CD8-positive, alpha-beta memory T cell (primary cell): Measurements from ENCODE around the gene GRID2. TPM values are rescaled to one million over a fixed set of nuclear protein-coding genes. Genes with fewer than 3 reads are reported as not detected.
"Not testable (repeated sequence)": the region's sequence is repeated elsewhere in the genome, so short reads cannot be mapped to it uniquely, and the experiment has no call there.

Source experiments
- CTCF ChIA-PET: fragments of 350-600 bp; sonication (Branson Sonifier 250); formaldehyde crosslinking; loops from one replicate; lab custom pipeline; 2021; ENCODE audit warnings: antibody characterized with exemption; lab: Charles Lee
- POLR2A ChIA-PET: fragments of 350-600 bp; sonication (Branson Sonifier 250); formaldehyde crosslinking; loops from one replicate; lab custom pipeline; 2021; ENCODE audit warnings: antibody characterized with exemption; lab: Charles Lee
- DNase-seq, 5 donors: peaks; one replicate each; pipeline versions ENCODE4 v3.0.0 to v3.0.0-alpha.2; 2020 to 2022; ENCODE audit warnings: mixed read lengths in 1 of 5
- H3K27ac ChIP-seq: one replicate; pipeline ENCODE4 v1.7.0; 2013; ENCODE audit warnings: low read depth, mild to moderate bottlenecking, low read length, moderate library complexity
- H3K27me3 ChIP-seq: 2 replicates; pipeline ENCODE4 v1.7.0; 2013; ENCODE audit warnings: low read length, mild to moderate bottlenecking; ENCODE audit not compliant: insufficient read depth, poor library complexity, severe bottlenecking
- H3K36me3 ChIP-seq: 2 replicates; pipeline ENCODE4 v1.7.0; 2013; ENCODE audit warnings: mild to moderate bottlenecking, low read length, moderate library complexity; ENCODE audit not compliant: insufficient read depth
- H3K4me1 ChIP-seq: 2 replicates; pipeline ENCODE4 v1.7.0; 2013; ENCODE audit warnings: mild to moderate bottlenecking, low read length, moderate library complexity; ENCODE audit not compliant: insufficient read depth
- H3K4me3 ChIP-seq: 2 replicates; pipeline ENCODE4 v1.7.0; 2013; ENCODE audit warnings: mild to moderate bottlenecking, low read length
- H3K9me3 ChIP-seq: 2 replicates; pipeline ENCODE4 v1.7.0; 2013; ENCODE audit warnings: mild to moderate bottlenecking, low read length
- H3K27ac Mint-ChIP-seq, 8 donors: one replicate each; pipeline ENCODE4 v1.8.0; 2020 to 2021; ENCODE audit warnings: mixed read lengths in 8 of 8, mild to moderate bottlenecking in 6 of 8, inconsistent platforms in 3 of 8, moderate library complexity in 3 of 8
- H3K27me3 Mint-ChIP-seq, 2 donors: one replicate each; pipeline ENCODE4 v1.8.0; 2020 to 2021; ENCODE audit warnings: mixed read lengths in 2 of 2, mild to moderate bottlenecking in 1 of 2, moderate library complexity in 1 of 2
- H3K36me3 Mint-ChIP-seq, 3 donors: one replicate each; pipeline ENCODE4 v1.8.0; 2020 to 2021; ENCODE audit warnings: mixed read lengths in 3 of 3, inconsistent platforms in 1 of 3, mild to moderate bottlenecking in 1 of 3
- H3K4me1 Mint-ChIP-seq, 3 donors: one replicate each; pipeline ENCODE4 v1.8.0; 2020 to 2021; ENCODE audit warnings: mixed read lengths in 3 of 3, inconsistent platforms in 1 of 3, mild to moderate bottlenecking in 1 of 3
- H3K4me3 Mint-ChIP-seq, 7 donors: one replicate each; pipeline ENCODE4 v1.8.0; 2020 to 2021; ENCODE audit warnings: mixed read lengths in 7 of 7, mild to moderate bottlenecking in 6 of 7, moderate library complexity in 4 of 7, inconsistent platforms in 2 of 7
- H3K9me3 Mint-ChIP-seq, 5 donors: one replicate each; pipeline ENCODE4 v1.8.0; 2020 to 2022; ENCODE audit warnings: mixed read lengths in 5 of 5, mild to moderate bottlenecking in 3 of 5, moderate library complexity in 2 of 5, inconsistent platforms in 1 of 5
- polyA plus RNA-seq: library from polyadenylated mRNA; unstranded; fragments of 300-500 nt; fragmentation: Illumina TruSeq; gene quantifications from one replicate; pipeline ENCODE4 v1.2.3, GENCODE V29; 2021
- total RNA-seq, 2 experiments: library from RNA; stranded (reverse); gene quantifications; one replicate each; pipeline ENCODE4 v1.2.3, GENCODE V29; 2021

Gene GRID2
- total and polyA plus RNA-seq, 3 experiments from 2014 or later = not detected

- Mint-ChIP-seq H3K27me3 (no peaks in the 10 kb centered on the region), H3K27ac (no peak overlapping the region), H3K4me1 (no peaks in the 10 kb centered on the region), H3K4me3 (no peak overlapping the region), H3K36me3 (no peaks in the 10 kb centered on the region), H3K9me3 (peaks cover 0 to 31% (median 3%) of the 10 kb centered on the region in 5 donors)
- CTCF ChIA-PET = no interaction called here
- Histone ChIP-seq H3K4me3 (no peak overlapping the region), H3K4me1 (no peaks in the 10 kb centered on the region), H3K27ac (no peak overlapping the region), H3K36me3 (no peaks in the 10 kb centered on the region), H3K9me3 (no peaks in the 10 kb centered on the region), H3K27me3 (no peaks in the 10 kb centered on the region)
- no peak for DNase-seq
- POLR2A ChIA-PET = no interaction called here
These were observed 995.4 kb downstream of the GRID2 start for GRCh38 chr4:93299118-93299517.

GRCh38 chr4:93300780-93301555, 997.2 kb downstream of the GRID2 start:
- H3K4me3 Mint-ChIP-seq, H3K4me1 Mint-ChIP-seq, H3K9me3 ChIP-seq, H3K36me3 Mint-ChIP-seq, H3K27me3 ChIP-seq, CTCF ChIA-PET, POLR2A ChIA-PET, H3K4me1 ChIP-seq, H3K27ac ChIP-seq, H3K36me3 ChIP-seq, H3K4me3 ChIP-seq, H3K27ac Mint-ChIP-seq, DNase-seq, H3K27me3 Mint-ChIP-seq: not testable (repeated sequence)
- H3K9me3 Mint-ChIP-seq = peaks cover 0 to 26% (median 4%) of the 10 kb centered on the region in 5 donors

GRCh38 chr4:93302310-93302709, 998.5 kb downstream of the GRID2 start:
- Histone ChIP-seq H3K4me3 (no peak overlapping the region), H3K9me3 (no peaks in the 10 kb centered on the region), H3K4me1 (no peaks in the 10 kb centered on the region), H3K27ac (no peak overlapping the region), H3K27me3 (no peaks in the 10 kb centered on the region), H3K36me3 (no peaks in the 10 kb centered on the region)
- ChIA-PET CTCF (no interaction called here), POLR2A (no interaction called here)
- no peak overlapping the region for H3K4me3 Mint-ChIP-seq
- H3K27ac Mint-ChIP-seq = no peak overlapping the region
- no peaks in the 10 kb centered on the region for H3K27me3 Mint-ChIP-seq
- peaks cover under 1 to 17% (median 4%) of the 10 kb centered on the region in 5 donors for H3K9me3 Mint-ChIP-seq
- no peaks in the 10 kb centered on the region for H3K4me1 Mint-ChIP-seq
- H3K36me3 Mint-ChIP-seq = no peaks in the 10 kb centered on the region
- DNase-seq = no peak

- no peaks in the 10 kb centered on the region for H3K27me3 Mint-ChIP-seq
- H3K4me3 ChIP-seq = no peak overlapping the region
- no peaks in the 10 kb centered on the region for H3K4me1 Mint-ChIP-seq
- POLR2A ChIA-PET = no interaction called here
- no peak overlapping the region for H3K4me3 Mint-ChIP-seq
- no peaks in the 10 kb centered on the region for H3K36me3 Mint-ChIP-seq
- no peaks in the 10 kb centered on the region for H3K9me3 ChIP-seq
- peaks cover 2 to 22% (median 4%) of the 10 kb centered on the region in 5 donors for H3K9me3 Mint-ChIP-seq
- no peak overlapping the region for H3K27ac ChIP-seq
- CTCF ChIA-PET = no interaction called here
- H3K27ac Mint-ChIP-seq = no peak overlapping the region
- no peaks in the 10 kb centered on the region for H3K27me3 ChIP-seq
- DNase-seq = no peak
- no peaks in the 10 kb centered on the region for H3K36me3 ChIP-seq
- H3K4me1 ChIP-seq = no peaks in the 10 kb centered on the region
These were observed 999.7 kb downstream of the GRID2 start for GRCh38 chr4:93303440-93303839.

GRCh38 chr4:93312299-93312698, 1008.5 kb downstream of the GRID2 start:
- H3K27ac Mint-ChIP-seq = no peak overlapping the region
- no peaks in the 10 kb centered on the region for H3K36me3 ChIP-seq
- no peaks in the 10 kb centered on the region for H3K27me3 ChIP-seq
- H3K27me3 Mint-ChIP-seq = no peaks in the 10 kb centered on the region
- H3K27ac ChIP-seq = no peak overlapping the region
- no peak overlapping the region for H3K4me3 Mint-ChIP-seq
- peaks cover 2 to 22% (median 5%) of the 10 kb centered on the region in 5 donors for H3K9me3 Mint-ChIP-seq
- POLR2A ChIA-PET = no interaction called here
- no peak overlapping the region for H3K4me3 ChIP-seq
- CTCF ChIA-PET = no interaction called here
- no peaks in the 10 kb centered on the region for H3K4me1 Mint-ChIP-seq
- no peaks in the 10 kb centered on the region for H3K4me1 ChIP-seq
- no peaks in the 10 kb centered on the region for H3K9me3 ChIP-seq
- DNase-seq = no peak
- no peaks in the 10 kb centered on the region for H3K36me3 Mint-ChIP-seq

GRCh38 chr4:93313197-93313596, 1009.4 kb downstream of the GRID2 start:
- Mint-ChIP-seq H3K27me3 (no peaks in the 10 kb centered on the region), H3K36me3 (no peaks in the 10 kb centered on the region), H3K9me3 (peaks cover 0 to 18% (median 5%) of the 10 kb centered on the region in 5 donors), H3K27ac (no peak overlapping the region), H3K4me3 (no peak overlapping the region), H3K4me1 (no peaks in the 10 kb centered on the region)
- Histone ChIP-seq H3K36me3 (no peaks in the 10 kb centered on the region), H3K9me3 (no peaks in the 10 kb centered on the region), H3K27me3 (no peaks in the 10 kb centered on the region), H3K27ac (no peak overlapping the region), H3K4me3 (no peak overlapping the region), H3K4me1 (no peaks in the 10 kb centered on the region)
- CTCF ChIA-PET = no interaction called here
- POLR2A ChIA-PET = no interaction called here
- DNase-seq = no peak

GRCh38 chr4:93317057-93317456, 1013.3 kb downstream of the GRID2 start:
- H3K4me1 Mint-ChIP-seq = no peaks in the 10 kb centered on the region
- ChIA-PET POLR2A (no interaction called here), CTCF (no interaction called here)
- no peaks in the 10 kb centered on the region for H3K27me3 ChIP-seq
- no peaks in the 10 kb centered on the region for H3K4me1 ChIP-seq
- H3K4me3 Mint-ChIP-seq = no peak overlapping the region
- no peak overlapping the region for H3K27ac Mint-ChIP-seq
- H3K9me3 Mint-ChIP-seq = peaks cover 4 to 24% (median 4%) of the 10 kb centered on the region in 5 donors
- no peaks in the 10 kb centered on the region for H3K36me3 ChIP-seq
- no peaks in the 10 kb centered on the region for H3K9me3 ChIP-seq
- no peaks in the 10 kb centered on the region for H3K27me3 Mint-ChIP-seq
- H3K27ac ChIP-seq = no peak overlapping the region
- no peak for DNase-seq
- no peak overlapping the region for H3K4me3 ChIP-seq
- no peaks in the 10 kb centered on the region for H3K36me3 Mint-ChIP-seq

GRCh38 chr4:93317561-93317960, 1013.8 kb downstream of the GRID2 start:
- H3K27ac Mint-ChIP-seq = no peak overlapping the region
- CTCF ChIA-PET = no interaction called here
- no peaks in the 10 kb centered on the region for H3K9me3 ChIP-seq
- no peaks in the 10 kb centered on the region for H3K27me3 ChIP-seq
- no peaks in the 10 kb centered on the region for H3K4me1 ChIP-seq
- H3K36me3 ChIP-seq = no peaks in the 10 kb centered on the region
- no peak for DNase-seq
- peaks cover 4 to 24% (median 6%) of the 10 kb centered on the region in 5 donors for H3K9me3 Mint-ChIP-seq
- H3K4me3 ChIP-seq = no peak overlapping the region
- H3K36me3 Mint-ChIP-seq = no peaks in the 10 kb centered on the region
- H3K27me3 Mint-ChIP-seq = no peaks in the 10 kb centered on the region
- H3K4me1 Mint-ChIP-seq = no peaks in the 10 kb centered on the region
- POLR2A ChIA-PET = no interaction called here
- H3K4me3 Mint-ChIP-seq = no peak overlapping the region
- no peak overlapping the region for H3K27ac ChIP-seq
